OCI-LY3 (cell line): ENCODE data around the gene SULF2.

Experiments used
- H2AFZ ChIP-seq: fragments of 200-600, 300-600 bp; shearing (Covaris generic); 2 replicates; pipeline ENCODE4 v1.6.0; 2014; ENCODE audit warnings: antibody characterized with exemption, low read depth, low read length
- H3K27ac ChIP-seq: fragments of 200-600, 300-600 bp; sonication (generic); 2 replicates; pipeline ENCODE4 v1.5.1; 2014; ENCODE audit warnings: mild to moderate bottlenecking, low read length, moderate library complexity, mixed read lengths
- H3K27me3 ChIP-seq: fragments of 200-600, 300-600 bp; sonication (generic); 2 replicates; pipeline ENCODE4 v1.6.1; 2014; ENCODE audit warnings: low read depth, low read length, mixed read lengths
- H3K36me3 ChIP-seq: fragments of 200-600, 300-600 bp; sonication (generic); replicated peaks from 2 replicates; pipeline ENCODE3; 2014; ENCODE audit warnings: low read depth, low read length, mixed read lengths
- H3K4me1 ChIP-seq: fragments of 300-600, 200-600 bp; sonication (generic); 2 replicates; pipeline ENCODE4 v1.6.1; 2014; ENCODE audit warnings: low read length, mixed read lengths
- H3K4me2 ChIP-seq: fragments of 200-600, 300-600 bp; sonication (generic); 2 replicates; pipeline ENCODE4 v1.6.1; 2014; ENCODE audit warnings: low read length, mixed read lengths
- H3K4me3 ChIP-seq: fragments of 300-600, 200-600 bp; sonication (generic); 2 replicates; pipeline ENCODE4 v1.5.1; 2014; ENCODE audit warnings: antibody characterized with exemption, mild to moderate bottlenecking, low read length, moderate library complexity
- H3K79me2 ChIP-seq: fragments of 300-600, 200-600 bp; shearing (Covaris generic); 2 replicates; pipeline ENCODE4 v1.6.1; 2014; ENCODE audit warnings: mild to moderate bottlenecking, low read length, mixed read lengths
- H3K9ac ChIP-seq: fragments of 300-600, 200-600 bp; shearing (Covaris generic); 2 replicates; pipeline ENCODE4 v1.6.0; 2014; ENCODE audit warnings: mild to moderate bottlenecking, low read length, moderate library complexity
- H3K9me3 ChIP-seq: fragments of 200-600, 300-600 bp; shearing (Covaris generic); 2 replicates; pipeline ENCODE4 v1.6.1; 2014; ENCODE audit warnings: low read length, mixed read lengths; ENCODE audit not compliant: insufficient read depth
- H4K20me1 ChIP-seq: fragments of 200-600, 300-600 bp; sonication (generic); 2 replicates; pipeline ENCODE4 v1.6.1; 2016; ENCODE audit warnings: low read length, mixed read lengths; ENCODE audit not compliant: insufficient read depth
- EZH2phosphoT487 ChIP-seq: fragments of 200-600 bp; shearing (Covaris generic); IDR thresholded peaks from 2 replicates; pipeline ENCODE4 v1.6.1; 2018; ENCODE audit warnings: antibody characterized with exemption, mixed run types, low read depth
- TF ChIP-seq, protein P1 (sequence below): fragments of 200-600, 300-600 bp; sonication (generic); IDR thresholded peaks from 2 replicates; pipeline ENCODE4 v1.5.1; 2014; ENCODE audit warnings: antibody characterized with exemption, low read length, low read depth

SULF2 gene

DNA sequence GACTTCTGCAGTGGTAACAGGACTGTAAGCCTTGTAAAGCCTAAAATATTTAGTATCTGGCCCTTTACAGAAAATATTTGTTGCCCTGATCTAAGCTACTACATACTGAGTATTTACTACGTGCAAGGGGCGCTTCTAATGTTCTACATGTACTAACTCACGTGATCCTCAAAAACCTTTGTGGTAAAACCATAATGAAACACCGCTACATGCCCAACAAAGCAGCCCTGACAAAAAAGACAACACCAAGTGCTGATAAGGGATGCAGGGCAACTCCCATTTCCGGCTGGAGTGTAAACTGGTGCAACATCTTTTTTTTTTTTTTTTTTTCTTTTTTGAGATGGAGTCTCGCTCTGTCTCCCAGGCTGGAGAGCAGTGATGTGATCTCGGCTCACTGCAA is 85.0 kb downstream of the SULF2 start:
- H2AFZ ChIP-seq: no peak overlapping the region
- no peaks in the 10 kb centered on the region for H3K36me3 ChIP-seq
- H3K27ac ChIP-seq: no peak overlapping the region
- no peaks in the 10 kb centered on the region for H3K9me3 ChIP-seq
- H3K79me2 ChIP-seq: no peaks in the 10 kb centered on the region
- no peak overlapping the region for H3K4me3 ChIP-seq
- H4K20me1 ChIP-seq: no peaks in the 10 kb centered on the region
- TF ChIP-seq, protein P1, sequence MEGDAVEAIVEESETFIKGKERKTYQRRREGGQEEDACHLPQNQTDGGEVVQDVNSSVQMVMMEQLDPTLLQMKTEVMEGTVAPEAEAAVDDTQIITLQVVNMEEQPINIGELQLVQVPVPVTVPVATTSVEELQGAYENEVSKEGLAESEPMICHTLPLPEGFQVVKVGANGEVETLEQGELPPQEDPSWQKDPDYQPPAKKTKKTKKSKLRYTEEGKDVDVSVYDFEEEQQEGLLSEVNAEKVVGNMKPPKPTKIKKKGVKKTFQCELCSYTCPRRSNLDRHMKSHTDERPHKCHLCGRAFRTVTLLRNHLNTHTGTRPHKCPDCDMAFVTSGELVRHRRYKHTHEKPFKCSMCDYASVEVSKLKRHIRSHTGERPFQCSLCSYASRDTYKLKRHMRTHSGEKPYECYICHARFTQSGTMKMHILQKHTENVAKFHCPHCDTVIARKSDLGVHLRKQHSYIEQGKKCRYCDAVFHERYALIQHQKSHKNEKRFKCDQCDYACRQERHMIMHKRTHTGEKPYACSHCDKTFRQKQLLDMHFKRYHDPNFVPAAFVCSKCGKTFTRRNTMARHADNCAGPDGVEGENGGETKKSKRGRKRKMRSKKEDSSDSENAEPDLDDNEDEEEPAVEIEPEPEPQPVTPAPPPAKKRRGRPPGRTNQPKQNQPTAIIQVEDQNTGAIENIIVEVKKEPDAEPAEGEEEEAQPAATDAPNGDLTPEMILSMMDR: no peak
- TF ChIP-seq EZH2phosphoT487: no peak
- no peak overlapping the region for H3K9ac ChIP-seq
- no peak overlapping the region for H3K4me2 ChIP-seq
- H3K27me3 ChIP-seq: peaks cover 24% of the 10 kb centered on the region
- H3K4me1 ChIP-seq: peaks cover 11% of the 10 kb centered on the region

DNA sequence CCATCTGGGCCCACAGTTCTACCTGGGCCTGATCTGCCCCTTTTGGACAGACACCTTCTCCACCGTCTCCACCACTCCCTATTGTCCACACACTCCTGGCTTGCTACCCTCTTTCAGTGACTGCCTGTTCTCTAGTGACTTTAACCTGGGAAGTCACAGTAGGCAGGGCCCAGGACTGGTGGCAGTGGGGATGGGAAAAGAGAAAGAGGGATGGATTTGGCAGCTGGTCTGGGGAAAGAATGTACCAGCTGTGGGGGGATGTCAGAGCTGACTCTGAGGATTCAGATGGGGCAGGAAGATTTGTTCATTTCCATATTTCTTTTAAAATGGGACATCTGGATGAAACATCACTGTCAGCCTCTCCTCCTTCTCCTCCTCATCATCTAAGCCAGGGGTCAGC is 85.5 kb downstream of the SULF2 start:
- no peak overlapping the region for H3K4me2 ChIP-seq
- no peak overlapping the region for H2AFZ ChIP-seq
- H3K4me3 ChIP-seq: no peak overlapping the region
- no peak overlapping the region for H3K27ac ChIP-seq
- no peak overlapping the region for H3K9ac ChIP-seq
- H3K4me1 ChIP-seq: peaks cover 11% of the 10 kb centered on the region
- peaks cover 19% of the 10 kb centered on the region for H3K27me3 ChIP-seq
- no peaks in the 10 kb centered on the region for H4K20me1 ChIP-seq
- H3K36me3 ChIP-seq: no peaks in the 10 kb centered on the region
- H3K79me2 ChIP-seq: no peaks in the 10 kb centered on the region
- TF ChIP-seq EZH2phosphoT487: no peak
- TF ChIP-seq, protein P1: no peak
- no peaks in the 10 kb centered on the region for H3K9me3 ChIP-seq

DNA sequence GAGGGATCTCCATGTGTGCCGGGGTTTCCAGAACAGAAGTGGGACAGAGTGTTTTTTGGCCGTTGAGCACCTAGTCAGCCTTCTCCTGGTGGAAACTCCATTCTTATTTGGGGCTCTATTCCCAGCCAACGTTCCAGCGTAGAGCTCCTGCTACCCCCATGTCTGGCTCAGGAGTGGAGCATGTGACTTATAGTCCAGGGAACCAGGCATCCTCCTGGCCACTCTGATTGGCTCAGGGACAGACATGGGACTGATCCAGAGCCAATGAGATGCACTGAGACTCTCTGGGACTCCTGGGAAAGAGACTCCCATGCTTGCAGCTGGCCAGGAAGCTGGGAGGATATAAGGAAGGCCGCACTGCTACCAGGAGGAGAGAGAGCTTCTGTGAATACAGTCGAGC is 87.1 kb downstream of the SULF2 start:
- no peak overlapping the region for H3K4me2 ChIP-seq
- no peak overlapping the region for H3K9ac ChIP-seq
- H3K9me3 ChIP-seq: no peaks in the 10 kb centered on the region
- peaks cover 12% of the 10 kb centered on the region for H3K4me1 ChIP-seq
- H3K4me3 ChIP-seq: no peak overlapping the region
- no peaks in the 10 kb centered on the region for H4K20me1 ChIP-seq
- no peak overlapping the region for H3K27ac ChIP-seq
- no peak overlapping the region for H2AFZ ChIP-seq
- H3K79me2 ChIP-seq: no peaks in the 10 kb centered on the region
- peaks cover 14% of the 10 kb centered on the region; the same call in 1 of the 2 replicates for H3K27me3 ChIP-seq
- TF ChIP-seq, protein P1: no peak
- TF ChIP-seq EZH2phosphoT487: no peak
- H3K36me3 ChIP-seq: no peaks in the 10 kb centered on the region

DNA sequence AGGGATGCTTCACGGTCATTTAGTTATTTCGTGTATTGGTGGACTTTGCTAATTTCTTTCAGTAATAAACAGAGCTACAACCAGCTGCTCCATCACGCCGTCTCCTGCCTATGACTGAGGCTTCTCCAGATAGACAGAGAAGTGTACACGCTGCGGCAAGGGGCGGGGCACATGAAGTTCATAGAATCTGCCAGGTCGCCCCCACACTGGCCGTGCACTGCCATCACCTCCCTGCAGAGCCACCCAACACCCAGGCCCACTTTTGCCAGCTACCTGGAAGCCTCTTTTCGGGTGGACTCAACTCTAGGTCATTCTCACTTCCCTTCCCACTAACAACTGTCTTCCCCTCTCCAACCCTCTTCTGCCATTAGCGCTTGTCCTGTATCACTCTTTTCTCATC is 88.4 kb downstream of the SULF2 start:
- H3K4me3 ChIP-seq: no peak overlapping the region
- H3K27me3 ChIP-seq: peaks cover 23% of the 10 kb centered on the region
- H3K27ac ChIP-seq: no peak overlapping the region
- TF ChIP-seq EZH2phosphoT487: no peak
- TF ChIP-seq, protein P1: no peak
- H3K9ac ChIP-seq: no peak overlapping the region
- H4K20me1 ChIP-seq: no peaks in the 10 kb centered on the region
- H2AFZ ChIP-seq: no peak overlapping the region
- H3K9me3 ChIP-seq: no peaks in the 10 kb centered on the region
- H3K36me3 ChIP-seq: no peaks in the 10 kb centered on the region
- no peak overlapping the region for H3K4me2 ChIP-seq
- no peaks in the 10 kb centered on the region for H3K79me2 ChIP-seq
- peaks cover 12% of the 10 kb centered on the region for H3K4me1 ChIP-seq
